K562 (cell line): ENCODE data around the gene PRMT5. TPM values are rescaled to one million over a fixed set of nuclear protein-coding genes. Genes with fewer than 3 reads are reported as not detected.

Experiments
- ATAC-seq: fragments of 200-7000 bp; cut with Tn5 transposase; 3 replicates; pipeline ENCODE4 v1.9.1; 2020; ENCODE audit warnings: moderate library complexity
- BruUV-seq: library from RNA; stranded (reverse); fragments of 400-500 nt; replicated peaks from 2 replicates; lab custom pipeline; 2021; lab: Mats Ljungman, UMichigan
- CTCF ChIA-PET: fragments of 300-600 bp; formaldehyde crosslinking; extraction: SDS; loops from one replicate; lab custom pipeline; 2021; ENCODE audit warnings: low intra/inter-chr PET ratio; lab: Yijun Ruan, JAX
- POLR2A ChIA-PET: fragments of 300-600, 350-650 bp; sonication (Branson Sonifier 250); formaldehyde crosslinking; extraction: SDS; loops from one replicate; lab custom pipeline; 2021; ENCODE audit warnings: antibody characterized with exemption, inconsistent platforms; lab: Yijun Ruan, JAX
- DNase-seq, 4 experiments: peaks; one replicate each; pipeline versions ENCODE4 v3.0.0 to v3.0.0-alpha.2; 2011 to 2018; ENCODE audit warnings: low spot score in 3 of 4, mixed read lengths in 3 of 4; ENCODE audit errors: extremely low read depth in 1 of 4
- FAIRE-seq: peaks from 2 replicates; lab custom pipeline; 2011; peaks lifted over from hg19 to GRCh38; lab: Jason Lieb, UNC
- H2AFZ ChIP-seq: 2 replicates; pipeline ENCODE4 v1.6.0; 2011; ENCODE audit warnings: low read depth, low read length, control low read depth, inconsistent platforms
- H3K27ac ChIP-seq: fragments of 200-600 bp; 3 replicates; pipeline ENCODE4 v1.8.0; 2011; ENCODE audit warnings: low read depth, mild to moderate bottlenecking, control low read depth, inconsistent platforms, low read length, moderate library complexity, mixed read lengths; ENCODE audit errors: extremely low read depth
- H3K27me3 ChIP-seq, 2 experiments: fragments of 300-600 bp in 1 of 2; 2 replicates in 1 of 2; 3 replicates in 1 of 2; pipeline versions ENCODE4 v1.6.0 to v1.8.0; 2011; ENCODE audit warnings: inconsistent platforms in 2 of 2, low read length in 2 of 2, mild to moderate bottlenecking in 1 of 2, mixed read lengths in 1 of 2, moderate library complexity in 1 of 2; ENCODE audit not compliant: control insufficient read depth in 2 of 2, insufficient read depth in 2 of 2
- H3K36me3 ChIP-seq: fragments of 300-600 bp; 3 replicates; pipeline ENCODE4 v1.8.0; 2011; ENCODE audit warnings: mild to moderate bottlenecking, low read length, inconsistent platforms; ENCODE audit not compliant: control insufficient read depth, insufficient read depth
- H3K4me1 ChIP-seq, 2 experiments: fragments of 200-600 bp in 1 of 2; replicated peaks in 1 of 2; 2 replicates in 1 of 2; 3 replicates in 1 of 2; pipeline versions ENCODE4 v1.5.1 to v1.8.0; 2011; ENCODE audit warnings: inconsistent platforms in 2 of 2, low read length in 2 of 2, mild to moderate bottlenecking in 1 of 2, mixed read lengths in 1 of 2, moderate library complexity in 1 of 2; ENCODE audit not compliant: control insufficient read depth in 2 of 2, insufficient read depth in 2 of 2
- H3K4me2 ChIP-seq: 2 replicates; pipeline ENCODE4 v1.6.1; 2011; ENCODE audit warnings: low read length, control low read depth, inconsistent platforms, mixed read lengths; ENCODE audit not compliant: insufficient read depth
- H3K4me3 ChIP-seq: fragments of 200-600 bp; sonication (generic), shearing (Covaris generic); 2 replicates; pipeline ENCODE4 v1.5.1; 2016; ENCODE audit warnings: control low read depth, inconsistent platforms
- H3K79me2 ChIP-seq: fragments of 200-600 bp; 3 replicates; pipeline ENCODE4 v1.8.0; 2011; ENCODE audit warnings: low read length, inconsistent platforms; ENCODE audit not compliant: control insufficient read depth, insufficient read depth
- H3K9ac ChIP-seq, 2 experiments: 2 replicates each; pipeline versions ENCODE4 v1.6.0 to v1.6.1; 2011; ENCODE audit warnings: low read depth in 2 of 2, low read length in 2 of 2, control low read depth in 1 of 2, inconsistent platforms in 1 of 2, mild to moderate bottlenecking in 1 of 2, mixed read lengths in 1 of 2; ENCODE audit not compliant: insufficient read depth in 1 of 2
- H3K9me1 ChIP-seq: one replicate; pipeline ENCODE4 v1.6.0; 2011; ENCODE audit warnings: inconsistent platforms, mild to moderate bottlenecking, low read length, moderate library complexity; ENCODE audit not compliant: control insufficient read depth, insufficient read depth
- H3K9me3 ChIP-seq: replicated peaks from 2 replicates; pipeline ENCODE4 v1.5.1; 2011; ENCODE audit warnings: low read depth, low read length, inconsistent platforms; ENCODE audit not compliant: control insufficient read depth, insufficient read depth
- H4K20me1 ChIP-seq: replicated peaks from 2 replicates; pipeline ENCODE4 v1.6.1; 2011; ENCODE audit warnings: low read length, inconsistent platforms, mixed read lengths; ENCODE audit not compliant: control insufficient read depth, insufficient read depth
- ATF6 ChIP-seq: sonication (generic); formaldehyde crosslinking; IDR thresholded peaks from 2 replicates; pipeline ENCODE4 v1.4.0; 2020; ENCODE audit warnings: mild to moderate bottlenecking, missing genetic modification reagents
- CGGBP1 ChIP-seq: fragments of 250-450 bp; sonication (Bioruptor Pico); IDR thresholded peaks from 2 replicates; pipeline ENCODE4 v1.9.0; 2021; ENCODE audit warnings: mild to moderate bottlenecking
- KAT7 ChIP-seq: sonication (generic); formaldehyde crosslinking; IDR thresholded peaks from 2 replicates; pipeline ENCODE4 v1.8.0; 2022; ENCODE audit warnings: missing genetic modification reagents, mild to moderate bottlenecking, borderline replicate concordance
- LCOR ChIP-seq: sonication (generic); formaldehyde crosslinking; IDR thresholded peaks from 2 replicates; pipeline ENCODE4 v1.8.0; 2022; ENCODE audit warnings: mild to moderate bottlenecking, missing genetic modification reagents
- MECOM ChIP-seq: fragments of 250-450 bp; sonication (Bioruptor Pico); IDR thresholded peaks from 2 replicates; pipeline ENCODE4 v1.8.0; 2022; ENCODE audit warnings: inconsistent platforms
- PHTF2 ChIP-seq: fragments of 250-450 bp; sonication (Bioruptor Pico); IDR thresholded peaks from 2 replicates; pipeline ENCODE4 v1.5.0; 2021; ENCODE audit warnings: mild to moderate bottlenecking
- RUNX1 ChIP-seq: sonication (generic); IDR thresholded peaks from 2 replicates; pipeline ENCODE4 v1.6.1; 2016; ENCODE audit warnings: antibody characterized with exemption, low read depth
- SMAD2 ChIP-seq: fragments of 150-350 bp; IDR thresholded peaks from 2 replicates; pipeline ENCODE4 v1.6.1; 2014; ENCODE audit warnings: low read depth, mild to moderate bottlenecking, low read length
- SRSF3 ChIP-seq: fragments of 200-400 bp; formaldehyde crosslinking; IDR thresholded peaks from 2 replicates; pipeline ENCODE4 v1.6.1; 2016; ENCODE audit warnings: mild to moderate bottlenecking, low read length, moderate library complexity; ENCODE audit not compliant: insufficient read depth
- SUPT5H ChIP-seq: fragments of 450-650 bp; IDR thresholded peaks from 2 replicates; pipeline ENCODE4 v1.6.1; 2016
- TAF7 ChIP-seq: fragments of 450-650 bp; IDR thresholded peaks from 2 replicates; pipeline ENCODE4 v1.6.1; 2016; ENCODE audit warnings: missing genetic modification characterization, missing compliant biosample characterization
- ZBED1 ChIP-seq: IDR thresholded peaks from 2 replicates; pipeline ENCODE4 v1.6.1; 2014
- WGBS: fragments of 100-300 bp; shearing (Covaris generic); methylation state at CpG from one replicate; pipeline ENCODE4 v1.1.6; 2016; ENCODE audit warnings: low coverage, mixed read lengths; ENCODE audit not compliant: insufficient coverage; ENCODE audit errors: missing lambda C conversion rate; 5-methylcytosine and 5-hydroxymethylcytosine counted together
- in situ Hi-C: fragments of 300-500 bp; cut with MboI; formaldehyde crosslinking; loops from 4 replicates; pipeline ENCODE4 v1.15.0; 2018; ENCODE audit warnings: inconsistent platforms, mixed read lengths
- intact Hi-C: fragments of 100-400 bp; cut with micrococcal nuclease; formaldehyde crosslinking; loops from 2 replicates; pipeline ENCODE4 v1.14.2; 2022
- polyA plus RNA-seq, 8 experiments: library from polyadenylated mRNA; depleted of rRNA in 4 of 8; stranded (reverse) in 5 of 8; unstranded in 3 of 8; fragments of >200 nt; fragmentation: Nextera tagmentation in 2 of 8; fragmentation: Illumina TruSeq in 1 of 8; extraction: Ambion mirVana in 2 of 8; extraction: Trizol in 1 of 8; gene quantifications; 2 replicates each; pipeline versions ENCODE4 v1.2.1 to v1.2.3, GENCODE V29; 2011 to 2014; ENCODE audit warnings: inconsistent platforms in 1 of 8, missing spikeins in 1 of 8
- total RNA-seq, 7 experiments: library from RNA; depleted of rRNA in 6 of 7; stranded (reverse); fragments of >200 nt in 6 of 7; fragmentation: Illumina TruSeq in 2 of 7; extraction: Trizol in 2 of 7; gene quantifications; 2 replicates each; pipeline versions ENCODE4 v1.2.1 to v1.2.3, GENCODE V29; 2011 to 2021; ENCODE audit warnings: low replicate concordance in 1 of 7
- TF ChIP-seq, protein P1 (sequence below): fragments of 450-650 bp; IDR thresholded peaks from 2 replicates; pipeline ENCODE4 v1.6.1; 2016; ENCODE audit warnings: missing biosample characterization, missing genetic modification characterization

Gene PRMT5
- total and polyA plus RNA-seq, 9 of the 15 experiments (the other 6 are each of a cell fraction or from before 2014, with no cell fraction given), result 114 to 552 (median 222) TPM

DNA sequence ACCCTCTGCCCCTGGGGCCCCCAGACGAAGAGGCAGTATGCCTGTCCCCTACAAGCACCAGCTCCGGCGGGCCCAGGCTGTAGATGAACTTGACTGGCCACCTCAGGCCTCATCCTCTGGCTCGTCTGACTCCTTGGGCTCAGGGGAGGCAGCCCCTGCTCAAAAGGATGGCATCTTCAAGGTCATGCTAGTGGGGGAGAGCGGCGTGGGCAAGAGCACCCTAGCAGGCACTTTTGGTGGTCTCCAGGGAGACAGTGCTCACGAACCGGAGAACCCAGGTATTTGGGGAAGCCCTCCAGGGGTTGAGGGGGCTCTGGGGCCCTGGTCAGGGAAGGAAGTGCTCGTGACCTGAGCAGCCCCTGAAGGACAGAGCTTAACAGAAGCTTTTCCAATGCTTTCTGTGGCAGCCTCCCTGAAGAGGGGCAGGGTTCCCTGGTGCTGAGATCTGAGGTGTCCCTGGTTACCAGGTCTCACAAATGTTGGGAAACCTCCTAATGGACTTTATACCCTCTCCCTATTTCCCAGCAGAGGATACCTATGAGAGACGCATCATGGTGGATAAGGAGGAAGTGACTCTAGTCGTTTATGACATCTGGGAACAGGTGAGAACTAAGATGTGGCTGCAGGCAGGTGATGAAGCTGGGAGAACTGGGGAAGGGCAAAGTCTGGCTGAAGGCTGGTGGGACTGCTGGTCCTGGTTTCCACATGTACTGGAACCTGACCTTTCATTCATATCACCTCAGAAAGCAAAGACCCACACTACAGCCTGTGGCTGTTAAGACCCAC is 44.2 kb downstream of the PRMT5 start:
- no peak for TF ChIP-seq KAT7
- no peak for TF ChIP-seq MECOM (CRISPR knock-in tag)
- no peak for TF ChIP-seq LCOR (CRISPR knock-in tag)
- TF ChIP-seq, protein P1, sequence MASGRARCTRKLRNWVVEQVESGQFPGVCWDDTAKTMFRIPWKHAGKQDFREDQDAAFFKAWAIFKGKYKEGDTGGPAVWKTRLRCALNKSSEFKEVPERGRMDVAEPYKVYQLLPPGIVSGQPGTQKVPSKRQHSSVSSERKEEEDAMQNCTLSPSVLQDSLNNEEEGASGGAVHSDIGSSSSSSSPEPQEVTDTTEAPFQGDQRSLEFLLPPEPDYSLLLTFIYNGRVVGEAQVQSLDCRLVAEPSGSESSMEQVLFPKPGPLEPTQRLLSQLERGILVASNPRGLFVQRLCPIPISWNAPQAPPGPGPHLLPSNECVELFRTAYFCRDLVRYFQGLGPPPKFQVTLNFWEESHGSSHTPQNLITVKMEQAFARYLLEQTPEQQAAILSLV (tag), result no peak
- TF ChIP-seq RUNX1, result no peak
- TF ChIP-seq SUPT5H, result no peak
- TF ChIP-seq ZBED1, result no peak
- no peak for TF ChIP-seq SRSF3
- no peak for TF ChIP-seq PHTF2 (CRISPR knock-in tag)
- TF ChIP-seq ATF6 (CRISPR knock-in tag), result no peak
- no peak for TF ChIP-seq TAF7 (tag)
- TF ChIP-seq CGGBP1 (CRISPR knock-in tag), result no peak
- TF ChIP-seq SMAD2, result no peak
- TF ChIP-seq, all 486 proteins: peak for 0
- in situ Hi-C loops (no loop called here), intact Hi-C loops (no loop called here)
- H3K36me3 ChIP-seq, result no peaks in the 10 kb centered on the region
- ATAC-seq, result no peak
- H3K9me1 ChIP-seq, result no peaks in the 10 kb centered on the region
- H3K27ac ChIP-seq, result no peak overlapping the region
- H2AFZ ChIP-seq, result no peak overlapping the region
- POLR2A ChIA-PET, result interaction anchor here (0.7 to 3.8 kb wide), 4 partner anchors 11 to 111 kb away, joined by 4 to 60 read pairs (median 4); partner anchors contain the start of gene LRP10
- H3K27me3 ChIP-seq, result no peaks in the 10 kb centered on the region
- H3K4me2 ChIP-seq, result no peak overlapping the region
- no peak for FAIRE-seq
- peaks cover 26 to 40% of the 10 kb centered on the region in 2 experiments for H3K4me1 ChIP-seq
- 82% methylated on average over 11 of the region's 11 CpGs for WGBS
- H3K79me2 ChIP-seq, result peaks cover 14% of the 10 kb centered on the region
- no TSS peak for BruUV-seq
- no peaks in the 10 kb centered on the region for H3K9me3 ChIP-seq
- no peak overlapping the region for H3K9ac ChIP-seq
- H4K20me1 ChIP-seq, result no peaks in the 10 kb centered on the region
- DNase-seq, result no peak
- CTCF ChIA-PET, result no interaction called here
- H3K4me3 ChIP-seq, result no peak overlapping the region
